Activated T-helper 17 cell treated with anti-CD3 and anti-CD28 coated beads, Interleukin-2, amount 50 U/mL, for 72 hours (primary cell): ENCODE results near the gene DOCK3. TPM values are rescaled to one million over a fixed set of nuclear protein-coding genes. Genes with fewer than 3 reads are reported as not detected.
"Not testable (repeated sequence)": the region's sequence is repeated elsewhere in the genome, so short reads cannot be mapped to it uniquely, and the experiment has no call there.

ENCODE experiments used
- ATAC-seq: fragments of 150-1000 bp; cut with Tn5 transposase; replicated peaks from 2 replicates; pipeline ENCODE4 v1.10.0; 2021; ENCODE audit warnings: mild to moderate bottlenecking, moderate library complexity
- H3K27ac Mint-ChIP-seq: one replicate; pipeline ENCODE4 v1.8.0; 2022; ENCODE audit warnings: mixed read lengths
- H3K27me3 Mint-ChIP-seq: one replicate; pipeline ENCODE4 v1.8.0; 2022; ENCODE audit warnings: mixed read lengths
- H3K36me3 Mint-ChIP-seq: one replicate; pipeline ENCODE4 v1.8.0; 2022; ENCODE audit warnings: low read depth, mild to moderate bottlenecking, mixed read lengths
- H3K4me1 Mint-ChIP-seq: one replicate; pipeline ENCODE4 v1.8.0; 2022; ENCODE audit warnings: mixed read lengths
- H3K4me3 Mint-ChIP-seq: one replicate; pipeline ENCODE4 v1.8.0; 2022; ENCODE audit warnings: mild to moderate bottlenecking, mixed read lengths
- H3K9me3 Mint-ChIP-seq: one replicate; pipeline ENCODE4 v1.8.0; 2022; ENCODE audit warnings: mixed read lengths
- total RNA-seq, 2 donors: library from RNA; stranded (reverse); gene quantifications; one replicate each; pipeline ENCODE4 v1.2.3, GENCODE V29; 2022

Gene DOCK3
- total RNA-seq, 2 donors from 2014 or later = 3.8 to 7.8 TPM

GRCh38 chr3:50817756-50818529 is 143.2 kb downstream of the DOCK3 start:
- H3K27me3 Mint-ChIP-seq = no peaks in the 10 kb centered on the region
- H3K4me1 Mint-ChIP-seq = no peaks in the 10 kb centered on the region
- H3K27ac Mint-ChIP-seq = no peak overlapping the region
- no peak overlapping the region for H3K4me3 Mint-ChIP-seq
- no peaks in the 10 kb centered on the region for H3K36me3 Mint-ChIP-seq
- ATAC-seq = no peak
- no peaks in the 10 kb centered on the region for H3K9me3 Mint-ChIP-seq

- Mint-ChIP-seq H3K27me3 (peaks cover 5% of the 10 kb centered on the region), H3K4me1 (no peaks in the 10 kb centered on the region), H3K9me3 (peaks cover 3% of the 10 kb centered on the region), H3K36me3 (no peaks in the 10 kb centered on the region), H3K4me3 (no peak overlapping the region), H3K27ac (no peak overlapping the region)
- ATAC-seq = no peak
These were observed 145.2 kb downstream of the DOCK3 start for GRCh38 chr3:50819882-50820281.

- H3K27me3 Mint-ChIP-seq = peaks cover 5% of the 10 kb centered on the region
- no peak overlapping the region for H3K4me3 Mint-ChIP-seq
- H3K4me1 Mint-ChIP-seq = no peaks in the 10 kb centered on the region
- ATAC-seq = no peak
- H3K9me3 Mint-ChIP-seq = peaks cover 3% of the 10 kb centered on the region
- H3K27ac Mint-ChIP-seq = no peak overlapping the region
- no peaks in the 10 kb centered on the region for H3K36me3 Mint-ChIP-seq
These were observed 151.1 kb downstream of the DOCK3 start for GRCh38 chr3:50825841-50826240.

GRCh38 chr3:50830451-50830850 is 155.7 kb downstream of the DOCK3 start:
- H3K4me3 Mint-ChIP-seq = no peak overlapping the region
- no peaks in the 10 kb centered on the region for H3K27me3 Mint-ChIP-seq
- H3K27ac Mint-ChIP-seq = no peak overlapping the region
- no peak for ATAC-seq
- H3K36me3 Mint-ChIP-seq = no peaks in the 10 kb centered on the region
- no peaks in the 10 kb centered on the region for H3K9me3 Mint-ChIP-seq
- no peaks in the 10 kb centered on the region for H3K4me1 Mint-ChIP-seq

- H3K4me3 Mint-ChIP-seq, H3K27ac Mint-ChIP-seq, H3K27me3 Mint-ChIP-seq, H3K4me1 Mint-ChIP-seq, H3K36me3 Mint-ChIP-seq, H3K9me3 Mint-ChIP-seq, ATAC-seq: not testable (repeated sequence)
These were observed 156.3 kb downstream of the DOCK3 start for GRCh38 chr3:50831009-50831408.

GRCh38 chr3:50840983-50841489 is 166.3 kb downstream of the DOCK3 start:
- H3K27me3 Mint-ChIP-seq = peaks cover 3% of the 10 kb centered on the region
- H3K9me3 Mint-ChIP-seq = no peaks in the 10 kb centered on the region
- H3K4me3 Mint-ChIP-seq = no peak overlapping the region
- H3K36me3 Mint-ChIP-seq = no peaks in the 10 kb centered on the region
- no peak overlapping the region for H3K27ac Mint-ChIP-seq
- ATAC-seq = no peak
- H3K4me1 Mint-ChIP-seq = peaks cover 10% of the 10 kb centered on the region

- no peak for ATAC-seq
- no peak overlapping the region for H3K27ac Mint-ChIP-seq
- no peak overlapping the region for H3K4me3 Mint-ChIP-seq
These were observed 173.6 kb downstream of the DOCK3 start for GRCh38 chr3:50848308-50848707.

GRCh38 chr3:50850639-50851511 is 176.1 kb downstream of the DOCK3 start:
- ATAC-seq = no peak
- Mint-ChIP-seq H3K36me3 (no peaks in the 10 kb centered on the region), H3K9me3 (peaks cover 14% of the 10 kb centered on the region), H3K4me3 (no peak overlapping the region), H3K4me1 (no peaks in the 10 kb centered on the region), H3K27ac (no peak overlapping the region), H3K27me3 (no peaks in the 10 kb centered on the region)

More at GRCh38 chr3:50848308-50848707, 173.6 kb downstream of the DOCK3 start:
- H3K9me3 Mint-ChIP-seq = peaks cover 14% of the 10 kb centered on the region
- H3K36me3 Mint-ChIP-seq = no peaks in the 10 kb centered on the region
- no peaks in the 10 kb centered on the region for H3K4me1 Mint-ChIP-seq
- H3K27me3 Mint-ChIP-seq = no peaks in the 10 kb centered on the region

GRCh38 chr3:50853936-50854335 is 179.2 kb downstream of the DOCK3 start:
- no peaks in the 10 kb centered on the region for H3K4me1 Mint-ChIP-seq
- no peaks in the 10 kb centered on the region for H3K27me3 Mint-ChIP-seq
- no peak for ATAC-seq
- no peak overlapping the region for H3K4me3 Mint-ChIP-seq
- no peaks in the 10 kb centered on the region for H3K9me3 Mint-ChIP-seq
- H3K36me3 Mint-ChIP-seq = no peaks in the 10 kb centered on the region
- no peak overlapping the region for H3K27ac Mint-ChIP-seq

- Mint-ChIP-seq H3K4me1 (no peaks in the 10 kb centered on the region), H3K9me3 (peaks cover 5% of the 10 kb centered on the region), H3K4me3 (no peak overlapping the region), H3K27ac (no peak overlapping the region), H3K27me3 (no peaks in the 10 kb centered on the region), H3K36me3 (no peaks in the 10 kb centered on the region)
- ATAC-seq = no peak
These were observed 187.5 kb downstream of the DOCK3 start for GRCh38 chr3:50862221-50862620.

- no peaks in the 10 kb centered on the region for H3K4me1 Mint-ChIP-seq
- ATAC-seq = no peak
- peaks cover 19% of the 10 kb centered on the region for H3K27me3 Mint-ChIP-seq
- H3K36me3 Mint-ChIP-seq = no peaks in the 10 kb centered on the region
- peaks cover 11% of the 10 kb centered on the region for H3K9me3 Mint-ChIP-seq
- no peak overlapping the region for H3K4me3 Mint-ChIP-seq
- no peak overlapping the region for H3K27ac Mint-ChIP-seq
These were observed 198.8 kb downstream of the DOCK3 start for GRCh38 chr3:50873376-50874157.

GRCh38 chr3:50874876-50875275 is 200.1 kb downstream of the DOCK3 start:
- not testable (repeated sequence) for H3K27ac Mint-ChIP-seq, H3K4me1 Mint-ChIP-seq, ATAC-seq, H3K4me3 Mint-ChIP-seq, H3K36me3 Mint-ChIP-seq
- Mint-ChIP-seq H3K27me3 (peaks cover 20% of the 10 kb centered on the region), H3K9me3 (peaks cover 11% of the 10 kb centered on the region)

GRCh38 chr3:50876947-50877346 is 202.2 kb downstream of the DOCK3 start:
- Mint-ChIP-seq H3K4me3 (no peak overlapping the region), H3K4me1 (no peaks in the 10 kb centered on the region), H3K27ac (no peak overlapping the region), H3K9me3 (peaks cover 4% of the 10 kb centered on the region), H3K36me3 (no peaks in the 10 kb centered on the region), H3K27me3 (peaks cover 14% of the 10 kb centered on the region)
- no peak for ATAC-seq

GRCh38 chr3:50882733-50883132 is 208.0 kb downstream of the DOCK3 start:
- not testable (repeated sequence) for H3K4me3 Mint-ChIP-seq, H3K27me3 Mint-ChIP-seq, H3K27ac Mint-ChIP-seq, H3K4me1 Mint-ChIP-seq, ATAC-seq, H3K9me3 Mint-ChIP-seq, H3K36me3 Mint-ChIP-seq
